Neural cell (in vitro differentiated cells): ENCODE results near the gene KRT32. TPM values are rescaled to one million over a fixed set of nuclear protein-coding genes. Genes with fewer than 3 reads are reported as not detected.

Experiments used
- H2AFZ ChIP-seq: fragments of 200-600, 300-800 bp; sonication (generic), shearing (Covaris generic); 2 replicates; pipeline ENCODE4 v1.6.0; 2014; ENCODE audit warnings: low read depth, mild to moderate bottlenecking, antibody characterized with exemption, low read length, moderate library complexity
- H3F3A ChIP-seq: fragments of 200-600 bp; shearing (Covaris generic); 2 replicates; pipeline ENCODE4 v1.6.1; 2016; ENCODE audit warnings: mild to moderate bottlenecking, moderate library complexity, mixed read lengths, antibody characterized with exemption, low read length; ENCODE audit not compliant: insufficient read depth, poor library complexity, severe bottlenecking
- H3K27ac ChIP-seq: fragments of 200-600, 300-800 bp; sonication (generic), shearing (Covaris generic); 2 replicates; pipeline ENCODE4 v1.5.1; 2014; ENCODE audit warnings: mild to moderate bottlenecking, low read length, moderate library complexity
- H3K27me3 ChIP-seq: fragments of 300-800, 200-600 bp; sonication (generic), shearing (Covaris generic); 2 replicates; pipeline ENCODE4 v1.6.0; 2014; ENCODE audit warnings: mild to moderate bottlenecking, low read depth, low read length, moderate library complexity; ENCODE audit not compliant: insufficient read depth
- H3K36me3 ChIP-seq: fragments of 300-800, 200-600 bp; sonication (generic), shearing (Covaris generic); 2 replicates; pipeline ENCODE4 v1.5.1; 2014; ENCODE audit warnings: mild to moderate bottlenecking, antibody characterized with exemption, low read length, moderate library complexity; ENCODE audit not compliant: insufficient read depth
- H3K4me2 ChIP-seq: fragments of 300-800, 200-600 bp; sonication (generic), shearing (Covaris generic); 2 replicates; pipeline ENCODE4 v1.6.0; 2014; ENCODE audit warnings: mild to moderate bottlenecking, low read length
- H3K4me3 ChIP-seq: fragments of 300-800, 200-600 bp; sonication (generic), shearing (Covaris generic); 2 replicates; pipeline ENCODE4 v1.5.1; 2014; ENCODE audit warnings: mild to moderate bottlenecking, low read length, moderate library complexity
- H3K79me2 ChIP-seq: fragments of 200-600 bp; shearing (Covaris generic); replicated peaks from 2 replicates; pipeline ENCODE4 v1.6.0; 2014; ENCODE audit warnings: mild to moderate bottlenecking, low read length, moderate library complexity; ENCODE audit not compliant: insufficient read depth
- H3K9ac ChIP-seq: fragments of 300-800, 200-600 bp; sonication (generic), shearing (Covaris generic); 2 replicates; pipeline ENCODE4 v1.6.1; 2016; ENCODE audit warnings: mild to moderate bottlenecking, low read length, mixed read lengths
- H3K9me2 ChIP-seq: fragments of 200-600 bp; shearing (Covaris generic); 2 replicates; pipeline ENCODE4 v1.6.1; 2016; ENCODE audit warnings: mild to moderate bottlenecking, low read length, mixed read lengths; ENCODE audit not compliant: insufficient read depth
- H3K9me3 ChIP-seq: fragments of 200-600, 300-800 bp; sonication (generic), shearing (Covaris generic); 2 replicates; pipeline ENCODE4 v1.6.1; 2016; ENCODE audit warnings: mild to moderate bottlenecking, mixed run types, low read length, moderate library complexity, mixed read lengths
- H4K20me1 ChIP-seq: fragments of 200-600 bp; shearing (Covaris generic); 2 replicates; pipeline ENCODE4 v1.6.1; 2016; ENCODE audit warnings: mild to moderate bottlenecking, mixed run types; ENCODE audit not compliant: insufficient read depth
- EP300 ChIP-seq: fragments of 450-650 bp; conservative IDR thresholded peaks from 2 replicates; pipeline ENCODE4 v1.6.1; 2014; ENCODE audit warnings: antibody characterized with exemption, mild to moderate bottlenecking, moderate library complexity; ENCODE audit not compliant: poor library complexity, severe bottlenecking
- EZH2 ChIP-seq: fragments of 200-600, 300-800 bp; shearing (Covaris generic), sonication (generic); IDR thresholded peaks from 2 replicates; pipeline ENCODE4 v1.6.1; 2014; ENCODE audit warnings: antibody characterized with exemption, low read length, borderline replicate concordance, mild to moderate bottlenecking; ENCODE audit not compliant: insufficient read depth, poor library complexity, severe bottlenecking
- MXI1 ChIP-seq: fragments of 450-650 bp; conservative IDR thresholded peaks from 2 replicates; pipeline ENCODE4 v1.6.1; 2014; ENCODE audit warnings: antibody characterized with exemption, mild to moderate bottlenecking; ENCODE audit not compliant: poor library complexity, severe bottlenecking
- POLR2AphosphoS5 ChIP-seq: IDR thresholded peaks from 2 replicates; pipeline ENCODE4 v1.6.1; 2012
- RAD21 ChIP-seq: fragments of 450-650 bp; conservative IDR thresholded peaks from 2 replicates; pipeline ENCODE4 v1.6.1; 2014; ENCODE audit warnings: antibody characterized with exemption, mild to moderate bottlenecking, moderate library complexity
- REST ChIP-seq: IDR thresholded peaks from 2 replicates; pipeline ENCODE4 v1.6.1; 2012; ENCODE audit warnings: borderline replicate concordance
- SMC3 ChIP-seq: fragments of 450-650 bp; conservative IDR thresholded peaks from 2 replicates; pipeline ENCODE4 v1.6.1; 2014; ENCODE audit warnings: antibody characterized with exemption, mild to moderate bottlenecking, moderate library complexity; ENCODE audit not compliant: poor library complexity
- TAF1 ChIP-seq: IDR thresholded peaks from 2 replicates; pipeline ENCODE4 v1.6.1; 2012; ENCODE audit warnings: low read depth
- polyA plus RNA-seq: library from polyadenylated mRNA; depleted of rRNA; stranded (reverse); fragments of >200 nt; gene quantifications from 2 replicates; pipeline ENCODE4 v1.2.3, GENCODE V29; 2014
- TF ChIP-seq, protein P1 (sequence below): fragments of 450-650 bp; IDR thresholded peaks from 2 replicates; pipeline ENCODE4 v1.5.1; 2014; ENCODE audit warnings: antibody characterized with exemption, mild to moderate bottlenecking, moderate library complexity; ENCODE audit not compliant: poor library complexity, severe bottlenecking

Gene KRT32
- polyA plus RNA-seq, 1 donor from 2014 or later, result not detected

GRCh38 chr17:41480136-41480535, 12.9 kb upstream of the KRT32 start:
- Histone ChIP-seq H3K27me3 (no peaks in the 10 kb centered on the region), H3F3A (no peaks in the 10 kb centered on the region), H3K9me2 (no peaks in the 10 kb centered on the region), H4K20me1 (no peaks in the 10 kb centered on the region), H3K9me3 (no peaks in the 10 kb centered on the region), H3K4me3 (no peak overlapping the region), H3K4me2 (no peak overlapping the region), H3K27ac (no peak overlapping the region), H2AFZ (no peak overlapping the region), H3K9ac (no peak overlapping the region), H3K79me2 (no peaks in the 10 kb centered on the region), H3K36me3 (no peaks in the 10 kb centered on the region)
- TF ChIP-seq SMC3 (no peak), EP300 (no peak), TAF1 (no peak), RAD21 (no peak), REST (no peak), MXI1 (no peak), EZH2 (no peak), POLR2AphosphoS5 (no peak)
- TF ChIP-seq, protein P1, sequence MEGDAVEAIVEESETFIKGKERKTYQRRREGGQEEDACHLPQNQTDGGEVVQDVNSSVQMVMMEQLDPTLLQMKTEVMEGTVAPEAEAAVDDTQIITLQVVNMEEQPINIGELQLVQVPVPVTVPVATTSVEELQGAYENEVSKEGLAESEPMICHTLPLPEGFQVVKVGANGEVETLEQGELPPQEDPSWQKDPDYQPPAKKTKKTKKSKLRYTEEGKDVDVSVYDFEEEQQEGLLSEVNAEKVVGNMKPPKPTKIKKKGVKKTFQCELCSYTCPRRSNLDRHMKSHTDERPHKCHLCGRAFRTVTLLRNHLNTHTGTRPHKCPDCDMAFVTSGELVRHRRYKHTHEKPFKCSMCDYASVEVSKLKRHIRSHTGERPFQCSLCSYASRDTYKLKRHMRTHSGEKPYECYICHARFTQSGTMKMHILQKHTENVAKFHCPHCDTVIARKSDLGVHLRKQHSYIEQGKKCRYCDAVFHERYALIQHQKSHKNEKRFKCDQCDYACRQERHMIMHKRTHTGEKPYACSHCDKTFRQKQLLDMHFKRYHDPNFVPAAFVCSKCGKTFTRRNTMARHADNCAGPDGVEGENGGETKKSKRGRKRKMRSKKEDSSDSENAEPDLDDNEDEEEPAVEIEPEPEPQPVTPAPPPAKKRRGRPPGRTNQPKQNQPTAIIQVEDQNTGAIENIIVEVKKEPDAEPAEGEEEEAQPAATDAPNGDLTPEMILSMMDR, result no peak

DNA sequence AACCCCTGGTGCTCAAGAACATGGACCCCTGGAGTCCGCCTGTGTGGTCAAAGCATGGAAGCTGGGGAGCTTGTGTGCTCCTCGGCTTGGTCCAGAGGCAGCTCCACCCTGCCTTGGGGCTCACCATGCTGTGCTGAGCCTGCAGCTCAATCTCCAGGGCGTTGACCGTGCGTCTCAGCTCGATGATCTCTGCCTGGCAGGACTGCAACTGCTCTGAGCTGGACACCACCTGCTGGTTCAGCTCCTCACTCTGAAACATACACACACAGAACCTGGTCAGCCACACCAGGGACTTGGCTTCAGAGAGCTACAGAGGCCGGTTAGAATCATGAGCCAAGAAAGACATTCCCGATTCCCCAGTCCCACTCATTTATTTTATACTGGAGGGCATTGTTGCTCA, 11.1 kb upstream of the KRT32 start:
- no peak overlapping the region for H3K27ac ChIP-seq
- no peaks in the 10 kb centered on the region for H3K9me2 ChIP-seq
- H4K20me1 ChIP-seq, result no peaks in the 10 kb centered on the region
- H3K4me2 ChIP-seq, result no peak overlapping the region
- H3K4me3 ChIP-seq, result no peak overlapping the region
- no peaks in the 10 kb centered on the region for H3K36me3 ChIP-seq
- H3K27me3 ChIP-seq, result no peaks in the 10 kb centered on the region
- no peaks in the 10 kb centered on the region for H3K9me3 ChIP-seq
- H3K79me2 ChIP-seq, result no peaks in the 10 kb centered on the region
- H3F3A ChIP-seq, result no peaks in the 10 kb centered on the region
- H2AFZ ChIP-seq, result no peak overlapping the region
- H3K9ac ChIP-seq, result no peak overlapping the region
- TF ChIP-seq TAF1, result no peak
- no peak for TF ChIP-seq POLR2AphosphoS5
- TF ChIP-seq REST, result no peak
- TF ChIP-seq, protein P1, result no peak
- TF ChIP-seq RAD21, result no peak
- TF ChIP-seq EP300, result no peak
- no peak for TF ChIP-seq EZH2
- no peak for TF ChIP-seq MXI1
- TF ChIP-seq SMC3, result no peak
